Loucy (cell line): Measurements from ENCODE around the gene PKD2.

Source experiments
- CTCF ChIP-seq: fragments of 200-600 bp; sonication (generic); conservative IDR thresholded peaks from 2 replicates; pipeline ENCODE4 v1.5.1; 2014; ENCODE audit warnings: mild to moderate bottlenecking, antibody characterized with exemption, low read length
- EZH2phosphoT487 ChIP-seq: fragments of 200-600 bp; IDR thresholded peaks from 2 replicates; pipeline ENCODE4 v1.6.1; 2018; ENCODE audit warnings: antibody characterized with exemption, mild to moderate bottlenecking, moderate library complexity, borderline replicate concordance

- TF ChIP-seq CTCF: no peak
- TF ChIP-seq EZH2phosphoT487: no peak
Observed at GRCh38 chr4:88107406-88108107, 100.1 kb downstream of the PKD2 start.
